SU-DHL-6 (cell line): Measurements from ENCODE around the gene NPAS3.

ENCODE experiments used
- H2AFZ ChIP-seq: fragments of 200-600 bp; sonication (generic); 2 replicates; pipeline ENCODE4 v1.6.1; 2014; ENCODE audit warnings: low read depth, mild to moderate bottlenecking, moderate library complexity, mixed read lengths, antibody characterized with exemption, low read length; ENCODE audit not compliant: severe bottlenecking
- H3F3A ChIP-seq: fragments of 200-600 bp; shearing (Covaris generic); 2 replicates; pipeline ENCODE4 v1.6.0; 2016; ENCODE audit warnings: antibody characterized with exemption, mild to moderate bottlenecking; ENCODE audit not compliant: insufficient read depth
- H3K27ac ChIP-seq: fragments of 200-600 bp; sonication (generic); 2 replicates; pipeline ENCODE4 v1.5.1; 2016; ENCODE audit warnings: low read depth, mild to moderate bottlenecking, low read length, moderate library complexity, mixed read lengths
- H3K27me3 ChIP-seq: fragments of 200-600 bp; sonication (generic), shearing (Covaris generic); 2 replicates; pipeline ENCODE4 v1.6.0; 2014; ENCODE audit warnings: mild to moderate bottlenecking, low read length
- H3K36me3 ChIP-seq: fragments of 200-600 bp; sonication (generic); 2 replicates; pipeline ENCODE4 v1.6.1; 2014; ENCODE audit warnings: mild to moderate bottlenecking, low read length, mixed read lengths
- H3K4me2 ChIP-seq: fragments of 300-600, 200-600 bp; shearing (Covaris generic), sonication (generic); 2 replicates; pipeline ENCODE4 v1.6.0; 2014; ENCODE audit warnings: low read length, low read depth, mild to moderate bottlenecking; ENCODE audit not compliant: poor library complexity, severe bottlenecking
- H3K4me3 ChIP-seq: fragments of 200-600 bp; sonication (generic); 2 replicates; pipeline ENCODE4 v1.5.1; 2014; ENCODE audit warnings: antibody characterized with exemption, low read length, mild to moderate bottlenecking, mixed read lengths; ENCODE audit not compliant: insufficient read depth, poor library complexity, severe bottlenecking
- H3K79me2 ChIP-seq: fragments of 200-600 bp; sonication (generic); 2 replicates; pipeline ENCODE4 v1.6.1; 2014; ENCODE audit warnings: mild to moderate bottlenecking, low read length, moderate library complexity; ENCODE audit not compliant: insufficient read depth
- H3K9ac ChIP-seq: fragments of 200-600 bp; sonication (generic); 2 replicates; pipeline ENCODE4 v1.7.0; 2014; ENCODE audit warnings: mild to moderate bottlenecking, low read length
- H3K9me2 ChIP-seq: fragments of 200-600 bp; sonication (generic); replicated peaks from 2 replicates; pipeline ENCODE4 v1.6.1; 2014; ENCODE audit warnings: low read length; ENCODE audit not compliant: insufficient read depth
- H3K9me3 ChIP-seq: fragments of 200-600 bp; sonication (generic); 2 replicates; pipeline ENCODE4 v1.6.1; 2014; ENCODE audit warnings: low read length, mixed read lengths; ENCODE audit not compliant: insufficient read depth
- H4K20me1 ChIP-seq: fragments of 200-600 bp; sonication (generic); 2 replicates; pipeline ENCODE4 v1.6.1; 2014; ENCODE audit warnings: low read depth, mild to moderate bottlenecking, antibody characterized with exemption, low read length, moderate library complexity, mixed read lengths
- CTCF ChIP-seq: fragments of 200-600 bp; sonication (generic); IDR thresholded peaks from one replicate; pipeline ENCODE4 v1.5.1; 2017; ENCODE audit warnings: antibody characterized with exemption, mild to moderate bottlenecking, low read length, moderate library complexity; ENCODE audit not compliant: insufficient read depth, poor library complexity, severe bottlenecking
- EZH2phosphoT487 ChIP-seq: fragments of 200-600 bp; sonication (generic), shearing (Covaris generic); conservative IDR thresholded peaks from 2 replicates; pipeline ENCODE4 v1.6.1; 2018; ENCODE audit warnings: mild to moderate bottlenecking, antibody characterized with exemption, low read length, moderate library complexity, mixed read lengths

The NPAS3 gene

GRCh38 chr14:33699300-33699983, 760.8 kb downstream of the NPAS3 start:
- Histone ChIP-seq H3K9me2 (no peaks in the 10 kb centered on the region), H3F3A (no peaks in the 10 kb centered on the region), H3K27me3 (no peaks in the 10 kb centered on the region), H3K4me2 (no peak overlapping the region), H3K27ac (no peak overlapping the region), H3K36me3 (no peaks in the 10 kb centered on the region), H3K79me2 (no peaks in the 10 kb centered on the region), H4K20me1 (no peaks in the 10 kb centered on the region), H3K4me3 (no peak overlapping the region), H3K9me3 (no peaks in the 10 kb centered on the region), H2AFZ (no peak overlapping the region), H3K9ac (no peak overlapping the region)
- TF ChIP-seq EZH2phosphoT487 (no peak), CTCF (no peak)

GRCh38 chr14:33700052-33700451, 761.4 kb downstream of the NPAS3 start:
- H3K27me3 ChIP-seq: no peaks in the 10 kb centered on the region
- no peaks in the 10 kb centered on the region for H3K9me3 ChIP-seq
- TF ChIP-seq EZH2phosphoT487 (no peak), CTCF (no peak)
- no peak overlapping the region for H3K9ac ChIP-seq
- H4K20me1 ChIP-seq: no peaks in the 10 kb centered on the region
- no peak overlapping the region for H2AFZ ChIP-seq
- no peak overlapping the region for H3K27ac ChIP-seq
- H3K4me2 ChIP-seq: no peak overlapping the region
- H3K9me2 ChIP-seq: no peaks in the 10 kb centered on the region
- H3F3A ChIP-seq: no peaks in the 10 kb centered on the region
- no peak overlapping the region for H3K4me3 ChIP-seq
- no peaks in the 10 kb centered on the region for H3K36me3 ChIP-seq
- no peaks in the 10 kb centered on the region for H3K79me2 ChIP-seq

GRCh38 chr14:33702293-33702692, 763.6 kb downstream of the NPAS3 start:
- Histone ChIP-seq H3K36me3 (no peaks in the 10 kb centered on the region), H3K79me2 (no peaks in the 10 kb centered on the region), H3K9me3 (no peaks in the 10 kb centered on the region), H3K27ac (no peak overlapping the region), H3K4me3 (no peak overlapping the region), H3K9me2 (no peaks in the 10 kb centered on the region), H2AFZ (no peak overlapping the region), H4K20me1 (no peaks in the 10 kb centered on the region), H3K9ac (no peak overlapping the region), H3K27me3 (no peaks in the 10 kb centered on the region), H3F3A (no peaks in the 10 kb centered on the region), H3K4me2 (no peak overlapping the region)
- TF ChIP-seq CTCF (no peak), EZH2phosphoT487 (no peak)
